ENCODE measurements around the gene RFC3.

Gene RFC3

GRCh38 chr13:33868343-33868994, 50.5 kb downstream of the RFC3 start:
- TF ChIP-seq CEBPB (IDR thresholded peaks at IDR 0.05): peak; percentile 43; the same call in 1 of the 2 replicates
- no peak for TF ChIP-seq MAX (IDR thresholded peaks at IDR 0.05)

- TF ChIP-seq RAD21 (IDR thresholded peaks at IDR 0.05; ENCODE audit: low read depth) (peak; percentile 14; the same call in 1 of the 2 replicates), FOXM1 (IDR thresholded peaks at IDR 0.05; ENCODE audit: borderline replicate concordance, low read depth) (peak; percentile 25; the same call in 1 of the 2 replicates), EP300 (IDR thresholded peaks at IDR 0.05; ENCODE audit: borderline replicate concordance) (peak; percentile 59; the same call in 1 of the 2 replicates), NFIC (IDR thresholded peaks at IDR 0.05) (peak; percentile 37; the same call in 1 of the 2 replicates), CEBPB (IDR thresholded peaks at IDR 0.05) (0 out of 2 replicates have a peak, but pooled peaks have one; percentile 32), TEAD4 (IDR thresholded peaks at IDR 0.05) (peak; percentile 78), TCF12 (IDR thresholded peaks at IDR 0.05; ENCODE audit: low read depth) (peak; percentile 74), CREB1 (IDR thresholded peaks at IDR 0.05; ENCODE audit: low read depth) (no peak)
- TF ChIP-seq, protein P1, sequence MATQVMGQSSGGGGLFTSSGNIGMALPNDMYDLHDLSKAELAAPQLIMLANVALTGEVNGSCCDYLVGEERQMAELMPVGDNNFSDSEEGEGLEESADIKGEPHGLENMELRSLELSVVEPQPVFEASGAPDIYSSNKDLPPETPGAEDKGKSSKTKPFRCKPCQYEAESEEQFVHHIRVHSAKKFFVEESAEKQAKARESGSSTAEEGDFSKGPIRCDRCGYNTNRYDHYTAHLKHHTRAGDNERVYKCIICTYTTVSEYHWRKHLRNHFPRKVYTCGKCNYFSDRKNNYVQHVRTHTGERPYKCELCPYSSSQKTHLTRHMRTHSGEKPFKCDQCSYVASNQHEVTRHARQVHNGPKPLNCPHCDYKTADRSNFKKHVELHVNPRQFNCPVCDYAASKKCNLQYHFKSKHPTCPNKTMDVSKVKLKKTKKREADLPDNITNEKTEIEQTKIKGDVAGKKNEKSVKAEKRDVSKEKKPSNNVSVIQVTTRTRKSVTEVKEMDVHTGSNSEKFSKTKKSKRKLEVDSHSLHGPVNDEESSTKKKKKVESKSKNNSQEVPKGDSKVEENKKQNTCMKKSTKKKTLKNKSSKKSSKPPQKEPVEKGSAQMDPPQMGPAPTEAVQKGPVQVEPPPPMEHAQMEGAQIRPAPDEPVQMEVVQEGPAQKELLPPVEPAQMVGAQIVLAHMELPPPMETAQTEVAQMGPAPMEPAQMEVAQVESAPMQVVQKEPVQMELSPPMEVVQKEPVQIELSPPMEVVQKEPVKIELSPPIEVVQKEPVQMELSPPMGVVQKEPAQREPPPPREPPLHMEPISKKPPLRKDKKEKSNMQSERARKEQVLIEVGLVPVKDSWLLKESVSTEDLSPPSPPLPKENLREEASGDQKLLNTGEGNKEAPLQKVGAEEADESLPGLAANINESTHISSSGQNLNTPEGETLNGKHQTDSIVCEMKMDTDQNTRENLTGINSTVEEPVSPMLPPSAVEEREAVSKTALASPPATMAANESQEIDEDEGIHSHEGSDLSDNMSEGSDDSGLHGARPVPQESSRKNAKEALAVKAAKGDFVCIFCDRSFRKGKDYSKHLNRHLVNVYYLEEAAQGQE (IDR thresholded peaks at IDR 0.05; ENCODE audit: low read depth): no peak
These were observed 51.1 kb downstream of the RFC3 start for GRCh38 chr13:33869005-33869404.

DNA sequence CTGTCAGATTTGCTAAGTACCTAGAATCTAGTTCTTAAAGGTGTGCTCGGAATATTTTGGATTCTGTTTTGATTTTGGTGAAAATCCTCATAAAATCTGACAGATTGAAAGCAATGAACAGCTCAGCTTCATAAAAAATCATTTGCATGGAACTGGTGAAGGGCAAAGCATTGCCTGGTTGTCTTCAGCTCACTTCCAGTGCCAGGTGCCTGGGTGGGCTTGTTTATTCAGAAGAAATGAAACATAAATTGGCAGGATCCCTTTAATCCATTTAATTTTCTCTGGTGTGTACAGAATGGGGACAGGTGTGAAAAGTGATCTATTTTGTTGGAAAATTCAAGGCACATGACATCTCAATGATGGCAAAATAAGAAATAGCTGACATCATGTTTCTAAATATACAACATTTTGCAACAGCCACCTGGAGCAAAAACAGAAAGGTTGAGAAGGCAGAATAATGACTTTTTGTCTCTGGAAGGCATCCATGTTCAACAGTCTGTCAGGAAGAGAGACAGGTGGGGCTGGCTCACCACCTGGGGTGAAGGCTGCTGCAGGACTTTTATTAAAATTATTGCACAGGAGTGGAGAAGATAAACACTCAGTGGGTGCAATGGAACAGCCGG, 52.2 kb downstream of the RFC3 start:
- TF ChIP-seq CEBPB (IDR thresholded peaks at IDR 0.05) (peak; percentile 55), TAF1 (IDR thresholded peaks at IDR 0.05; ENCODE audit: low read depth) (no peak), EGR1 (IDR thresholded peaks at IDR 0.05) (no peak), TCF12 (IDR thresholded peaks at IDR 0.05; ENCODE audit: low read depth) (peak; percentile 80), MAX (IDR thresholded peaks at IDR 0.05) (no peak), FOXM1 (IDR thresholded peaks at IDR 0.05; ENCODE audit: borderline replicate concordance, low read depth) (peak; percentile 37; the same call in 1 of the 2 replicates), TEAD4 (IDR thresholded peaks at IDR 0.05) (peak; percentile 49; the same call in 1 of the 2 replicates), YY1 (IDR thresholded peaks at IDR 0.05; ENCODE audit: low read depth) (no peak), RAD21 (IDR thresholded peaks at IDR 0.05; ENCODE audit: low read depth) (no peak; the same call in 1 of the 2 replicates), CREB1 (IDR thresholded peaks at IDR 0.05; ENCODE audit: low read depth) (no peak), NFIC (IDR thresholded peaks at IDR 0.05) (peak; percentile 47; the same call in 1 of the 2 replicates), ZBTB7A (IDR thresholded peaks at IDR 0.05; ENCODE audit: low read depth) (no peak), EP300 (IDR thresholded peaks at IDR 0.05; ENCODE audit: borderline replicate concordance) (no peak)
- TF ChIP-seq, protein P2, sequence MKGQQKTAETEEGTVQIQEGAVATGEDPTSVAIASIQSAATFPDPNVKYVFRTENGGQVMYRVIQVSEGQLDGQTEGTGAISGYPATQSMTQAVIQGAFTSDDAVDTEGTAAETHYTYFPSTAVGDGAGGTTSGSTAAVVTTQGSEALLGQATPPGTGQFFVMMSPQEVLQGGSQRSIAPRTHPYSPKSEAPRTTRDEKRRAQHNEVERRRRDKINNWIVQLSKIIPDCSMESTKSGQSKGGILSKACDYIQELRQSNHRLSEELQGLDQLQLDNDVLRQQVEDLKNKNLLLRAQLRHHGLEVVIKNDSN (IDR thresholded peaks at IDR 0.05): no peak; the same call in 1 of the 2 replicates
- TF ChIP-seq, protein P1 (IDR thresholded peaks at IDR 0.05; ENCODE audit: low read depth): no peak

GRCh38 chr13:33871207-33872004, 53.5 kb downstream of the RFC3 start:
- TF ChIP-seq RAD21 (IDR thresholded peaks at IDR 0.05; ENCODE audit: low read depth): no peak
- TF ChIP-seq TAF1 (IDR thresholded peaks at IDR 0.05; ENCODE audit: low read depth): no peak
- no peak for TF ChIP-seq EGR1 (IDR thresholded peaks at IDR 0.05)
- TF ChIP-seq, protein P2 (IDR thresholded peaks at IDR 0.05): no peak
- no peak for TF ChIP-seq MAX (IDR thresholded peaks at IDR 0.05)
- no peak for TF ChIP-seq NFIC (IDR thresholded peaks at IDR 0.05)

DNA sequence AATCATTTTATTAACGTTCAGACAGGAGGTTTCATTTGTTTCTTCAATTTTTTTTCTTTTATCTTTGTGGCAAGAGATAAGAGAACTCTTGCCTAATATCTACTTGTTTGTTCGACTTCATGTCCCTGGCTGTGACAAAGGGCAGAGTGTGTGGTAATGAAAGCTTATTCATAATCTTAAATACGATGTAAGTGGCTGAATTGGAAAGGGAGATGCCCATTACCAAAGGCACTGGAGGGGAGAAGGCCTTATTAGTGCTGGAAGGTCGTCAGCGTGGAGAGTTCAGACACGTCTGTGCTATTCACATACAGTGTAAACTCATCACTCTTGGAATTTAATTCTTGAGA, 54.0 kb downstream of the RFC3 start:
- TF ChIP-seq CEBPB (IDR thresholded peaks at IDR 0.05) (no peak), YY1 (IDR thresholded peaks at IDR 0.05; ENCODE audit: low read depth) (no peak)

Measured in Ishikawa (cell line).